ENCODE measurements around the gene MTM1. TPM values are rescaled to one million over a fixed set of nuclear protein-coding genes. Genes with fewer than 3 reads are reported as not detected.

Gene MTM1
- total and polyA plus RNA-seq, 2 experiments from 2014 or later, result 3.2 to 8.7 TPM

- TF ChIP-seq, protein P1, sequence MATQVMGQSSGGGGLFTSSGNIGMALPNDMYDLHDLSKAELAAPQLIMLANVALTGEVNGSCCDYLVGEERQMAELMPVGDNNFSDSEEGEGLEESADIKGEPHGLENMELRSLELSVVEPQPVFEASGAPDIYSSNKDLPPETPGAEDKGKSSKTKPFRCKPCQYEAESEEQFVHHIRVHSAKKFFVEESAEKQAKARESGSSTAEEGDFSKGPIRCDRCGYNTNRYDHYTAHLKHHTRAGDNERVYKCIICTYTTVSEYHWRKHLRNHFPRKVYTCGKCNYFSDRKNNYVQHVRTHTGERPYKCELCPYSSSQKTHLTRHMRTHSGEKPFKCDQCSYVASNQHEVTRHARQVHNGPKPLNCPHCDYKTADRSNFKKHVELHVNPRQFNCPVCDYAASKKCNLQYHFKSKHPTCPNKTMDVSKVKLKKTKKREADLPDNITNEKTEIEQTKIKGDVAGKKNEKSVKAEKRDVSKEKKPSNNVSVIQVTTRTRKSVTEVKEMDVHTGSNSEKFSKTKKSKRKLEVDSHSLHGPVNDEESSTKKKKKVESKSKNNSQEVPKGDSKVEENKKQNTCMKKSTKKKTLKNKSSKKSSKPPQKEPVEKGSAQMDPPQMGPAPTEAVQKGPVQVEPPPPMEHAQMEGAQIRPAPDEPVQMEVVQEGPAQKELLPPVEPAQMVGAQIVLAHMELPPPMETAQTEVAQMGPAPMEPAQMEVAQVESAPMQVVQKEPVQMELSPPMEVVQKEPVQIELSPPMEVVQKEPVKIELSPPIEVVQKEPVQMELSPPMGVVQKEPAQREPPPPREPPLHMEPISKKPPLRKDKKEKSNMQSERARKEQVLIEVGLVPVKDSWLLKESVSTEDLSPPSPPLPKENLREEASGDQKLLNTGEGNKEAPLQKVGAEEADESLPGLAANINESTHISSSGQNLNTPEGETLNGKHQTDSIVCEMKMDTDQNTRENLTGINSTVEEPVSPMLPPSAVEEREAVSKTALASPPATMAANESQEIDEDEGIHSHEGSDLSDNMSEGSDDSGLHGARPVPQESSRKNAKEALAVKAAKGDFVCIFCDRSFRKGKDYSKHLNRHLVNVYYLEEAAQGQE (IDR thresholded peaks at IDR 0.05; ENCODE audit: unreplicated experiment), result no peak
- no peak for TF ChIP-seq JUNB (IDR thresholded peaks at IDR 0.05; ENCODE audit: unreplicated experiment)
- TF ChIP-seq ZNF114 (CRISPR knock-in tag; IDR thresholded peaks at IDR 0.05), result no peak
- no peak for TF ChIP-seq CREB1 (CRISPR knock-in tag; IDR thresholded peaks at IDR 0.05; ENCODE audit: low read depth)
- TF ChIP-seq, protein P2, sequence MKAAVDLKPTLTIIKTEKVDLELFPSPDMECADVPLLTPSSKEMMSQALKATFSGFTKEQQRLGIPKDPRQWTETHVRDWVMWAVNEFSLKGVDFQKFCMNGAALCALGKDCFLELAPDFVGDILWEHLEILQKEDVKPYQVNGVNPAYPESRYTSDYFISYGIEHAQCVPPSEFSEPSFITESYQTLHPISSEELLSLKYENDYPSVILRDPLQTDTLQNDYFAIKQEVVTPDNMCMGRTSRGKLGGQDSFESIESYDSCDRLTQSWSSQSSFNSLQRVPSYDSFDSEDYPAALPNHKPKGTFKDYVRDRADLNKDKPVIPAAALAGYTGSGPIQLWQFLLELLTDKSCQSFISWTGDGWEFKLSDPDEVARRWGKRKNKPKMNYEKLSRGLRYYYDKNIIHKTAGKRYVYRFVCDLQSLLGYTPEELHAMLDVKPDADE (IDR thresholded peaks at IDR 0.05), result no peak
- TF ChIP-seq STAT1 (IDR thresholded peaks at IDR 0.05; ENCODE audit: unreplicated experiment), result no peak
Measured at GRCh38 chrX:150676221-150676620, 107.8 kb downstream of the MTM1 start (continued).

GRCh38 chrX:150680974-150681373, 112.6 kb downstream of the MTM1 start:
- no peaks in the 10 kb centered on the region for H3K9me2 ChIP-seq (ENCODE audit: insufficient read depth)
- H3F3A ChIP-seq (replicated peaks; ENCODE audit: low read depth), result no peaks in the 10 kb centered on the region
- no peaks in the 10 kb centered on the region for H3K4me1 ChIP-seq (ENCODE audit: insufficient read depth)
- TF ChIP-seq, protein P3, sequence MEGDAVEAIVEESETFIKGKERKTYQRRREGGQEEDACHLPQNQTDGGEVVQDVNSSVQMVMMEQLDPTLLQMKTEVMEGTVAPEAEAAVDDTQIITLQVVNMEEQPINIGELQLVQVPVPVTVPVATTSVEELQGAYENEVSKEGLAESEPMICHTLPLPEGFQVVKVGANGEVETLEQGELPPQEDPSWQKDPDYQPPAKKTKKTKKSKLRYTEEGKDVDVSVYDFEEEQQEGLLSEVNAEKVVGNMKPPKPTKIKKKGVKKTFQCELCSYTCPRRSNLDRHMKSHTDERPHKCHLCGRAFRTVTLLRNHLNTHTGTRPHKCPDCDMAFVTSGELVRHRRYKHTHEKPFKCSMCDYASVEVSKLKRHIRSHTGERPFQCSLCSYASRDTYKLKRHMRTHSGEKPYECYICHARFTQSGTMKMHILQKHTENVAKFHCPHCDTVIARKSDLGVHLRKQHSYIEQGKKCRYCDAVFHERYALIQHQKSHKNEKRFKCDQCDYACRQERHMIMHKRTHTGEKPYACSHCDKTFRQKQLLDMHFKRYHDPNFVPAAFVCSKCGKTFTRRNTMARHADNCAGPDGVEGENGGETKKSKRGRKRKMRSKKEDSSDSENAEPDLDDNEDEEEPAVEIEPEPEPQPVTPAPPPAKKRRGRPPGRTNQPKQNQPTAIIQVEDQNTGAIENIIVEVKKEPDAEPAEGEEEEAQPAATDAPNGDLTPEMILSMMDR (conservative IDR thresholded peaks at IDR 0.05; ENCODE audit: low read depth in 2 of 2), result peak; percentile 64 to 73
- TF ChIP-seq NANOG (IDR thresholded peaks at IDR 0.05; ENCODE audit: borderline replicate concordance), result no peak
- no peak overlapping the region for H2AFZ ChIP-seq
- Mint-ChIP-seq H3K27me3 (ENCODE audit: insufficient read depth, low read depth, poor library complexity) (no peaks in the 10 kb centered on the region), H3K4me1 (peaks cover 3% of the 10 kb centered on the region), H3K27ac (no peak overlapping the region), H3K4me3 (no peak overlapping the region), H3K36me3 (ENCODE audit: low read depth) (no peaks in the 10 kb centered on the region), H3K9me3 (no peaks in the 10 kb centered on the region; the same call in 2 of the 3 replicates)
- no peaks in the 10 kb centered on the region for H4K20me1 ChIP-seq (replicated peaks; ENCODE audit: insufficient read depth)
- no peaks in the 10 kb centered on the region for H3K36me3 ChIP-seq (ENCODE audit: insufficient read depth)
- no peak overlapping the region for H3K4me3 ChIP-seq
- H3K79me2 ChIP-seq (replicated peaks; ENCODE audit: insufficient read depth), result no peaks in the 10 kb centered on the region
- ATAC-seq (peak; percentile 86), DNase-seq (ENCODE audit: low spot score) (peak; percentile 48)
- no peak overlapping the region for H3K4me2 ChIP-seq
- no peaks in the 10 kb centered on the region for H3K27me3 ChIP-seq (ENCODE audit: insufficient read depth)
- no peak overlapping the region for H3K27ac ChIP-seq (ENCODE audit: low read depth)
